Fibroblast of pulmonary artery (primary cell): Measurements from ENCODE around the gene VASN.

Source experiments
- DNase-seq: peaks from one replicate; pipeline ENCODE4 v3.0.0-alpha.2; 2010; ENCODE audit warnings: low read depth
- H3K4me3 ChIP-seq: replicated peaks from 2 replicates; pipeline ENCODE4 v1.5.1; 2011; ENCODE audit warnings: low read depth, mild to moderate bottlenecking, control low read depth, low read length, moderate library complexity
- CTCF ChIP-seq: IDR thresholded peaks from 2 replicates; pipeline ENCODE4 v1.5.1; 2011; ENCODE audit warnings: mild to moderate bottlenecking, control low read depth, low read length, inconsistent platforms; ENCODE audit errors: missing control alignments

Gene VASN

GRCh38 chr16:4373356-4373908 lies 1.8 kb downstream of the VASN start:
- peak overlapping the region; percentile 97 for H3K4me3 ChIP-seq
- no peak for DNase-seq
- TF ChIP-seq CTCF, result no peak

- no peak for TF ChIP-seq CTCF
- peak overlapping the region; percentile 97 for H3K4me3 ChIP-seq
- DNase-seq, result peak; percentile 96
Observed at GRCh38 chr16:4373909-4374742, 2.5 kb downstream of the VASN start.

- DNase-seq, result no peak
- TF ChIP-seq CTCF, result no peak
- peak overlapping the region; percentile 30 for H3K4me3 ChIP-seq
Observed at GRCh38 chr16:4375717-4376116, 4.1 kb downstream of the VASN start.

GRCh38 chr16:4376126-4376892 lies 4.7 kb downstream of the VASN start:
- peak; percentile 86 for DNase-seq

GRCh38 chr16:4376893-4377572 lies 5.4 kb downstream of the VASN start:
- no peak for DNase-seq
- no peak for TF ChIP-seq CTCF
- H3K4me3 ChIP-seq, result no peak overlapping the region

More at GRCh38 chr16:4376126-4376892, 4.7 kb downstream of the VASN start:
- H3K4me3 ChIP-seq, result peak overlapping the region; percentile 30
- no peak for TF ChIP-seq CTCF

GRCh38 chr16:4377573-4378154 lies 6.0 kb downstream of the VASN start:
- TF ChIP-seq CTCF, result no peak
- no peak overlapping the region for H3K4me3 ChIP-seq
- no peak for DNase-seq
